ENCODE results near the gene TTK.

Gene TTK

GRCh38 chr6:80088637-80089036 is 84.2 kb downstream of the TTK start:
- H3K4me3 ChIP-seq (ENCODE audit: low read length) = no peak overlapping the region
- no peaks in the 10 kb centered on the region for H3K36me3 ChIP-seq (ENCODE audit: control insufficient read depth, insufficient read depth, low read length)
- H3K4me1 ChIP-seq (ENCODE audit: control insufficient read depth, insufficient read depth, low read length) = no peaks in the 10 kb centered on the region
- no peak overlapping the region for H3K27ac ChIP-seq (ENCODE audit: low read length)
- no peak for DNase-seq (ENCODE audit: low read depth, low spot score)
- no CpG with 5 or more reads among the region's 6 CpGs for WGBS (ENCODE audit: insufficient coverage, insufficient read length)
- H3K27me3 ChIP-seq (ENCODE audit: control insufficient read depth, insufficient read depth, low read length) = no peaks in the 10 kb centered on the region
- H3K9me3 ChIP-seq (ENCODE audit: control insufficient read depth, insufficient read depth, low read length) = no peaks in the 10 kb centered on the region

- no peaks in the 10 kb centered on the region for H3K4me1 ChIP-seq (ENCODE audit: control insufficient read depth, insufficient read depth, low read length)
- no peaks in the 10 kb centered on the region for H3K9me3 ChIP-seq (ENCODE audit: control insufficient read depth, insufficient read depth, low read length)
- DNase-seq (ENCODE audit: low read depth, low spot score) = no peak
- H3K36me3 ChIP-seq (ENCODE audit: control insufficient read depth, insufficient read depth, low read length) = no peaks in the 10 kb centered on the region
- H3K27ac ChIP-seq (ENCODE audit: low read length) = no peak overlapping the region
- no peak overlapping the region for H3K4me3 ChIP-seq (ENCODE audit: low read length)
- H3K27me3 ChIP-seq (ENCODE audit: control insufficient read depth, insufficient read depth, low read length) = no peaks in the 10 kb centered on the region
These were observed 87.1 kb downstream of the TTK start for GRCh38 chr6:80091506-80091905.
